GM19351 (cell line): Measurements from ENCODE around the gene SLC39A7.

ENCODE experiments used
- ATAC-seq: cut with Tn5 transposase; IDR thresholded peaks from one replicate; pipeline ENCODE4 v1.9.1; 2021; ENCODE audit warnings: mild to moderate bottlenecking, moderate library complexity; ENCODE audit not compliant: unreplicated experiment

SLC39A7 gene

DNA sequence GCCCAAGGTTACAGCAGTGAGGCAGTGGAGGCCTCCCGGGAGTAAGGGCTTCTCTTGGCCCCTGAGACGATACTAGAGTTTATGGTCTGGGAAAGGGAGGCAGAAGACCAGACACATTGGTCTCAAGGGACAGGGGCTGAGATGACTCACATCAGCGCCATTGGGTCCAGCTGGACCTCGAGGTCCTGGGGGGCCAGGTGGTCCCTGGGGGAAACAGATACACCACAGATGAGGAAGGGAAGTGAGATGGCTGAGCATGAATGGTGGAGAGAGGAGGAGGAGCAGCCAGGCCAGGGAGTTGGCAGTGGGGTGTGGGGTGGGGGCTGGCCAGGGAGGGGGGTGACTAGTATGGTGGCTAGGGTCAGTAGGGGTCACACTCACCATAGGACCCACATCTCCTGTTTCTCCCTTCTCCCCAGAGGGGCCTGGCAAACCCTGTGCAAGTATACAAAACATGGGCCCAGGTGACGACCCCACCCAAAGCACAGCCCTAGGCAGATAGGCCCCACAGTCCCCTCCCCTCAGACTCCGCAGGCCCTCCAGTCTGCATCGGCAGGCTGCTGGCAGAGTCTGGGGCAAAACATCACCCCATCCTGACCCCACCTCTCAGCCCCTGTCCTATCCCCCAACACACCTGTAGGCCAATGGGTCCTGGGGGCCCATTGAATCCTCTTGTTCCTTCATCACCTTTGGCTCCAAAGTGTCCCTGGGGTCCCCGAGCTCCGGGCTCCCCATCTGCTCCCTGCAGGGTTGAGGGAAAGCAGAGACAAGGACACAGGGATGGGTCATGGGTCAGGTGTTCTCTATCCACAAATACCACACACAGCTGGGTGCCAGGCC lies 30.3 kb upstream of the SLC39A7 start:
- no peak for ATAC-seq

DNA sequence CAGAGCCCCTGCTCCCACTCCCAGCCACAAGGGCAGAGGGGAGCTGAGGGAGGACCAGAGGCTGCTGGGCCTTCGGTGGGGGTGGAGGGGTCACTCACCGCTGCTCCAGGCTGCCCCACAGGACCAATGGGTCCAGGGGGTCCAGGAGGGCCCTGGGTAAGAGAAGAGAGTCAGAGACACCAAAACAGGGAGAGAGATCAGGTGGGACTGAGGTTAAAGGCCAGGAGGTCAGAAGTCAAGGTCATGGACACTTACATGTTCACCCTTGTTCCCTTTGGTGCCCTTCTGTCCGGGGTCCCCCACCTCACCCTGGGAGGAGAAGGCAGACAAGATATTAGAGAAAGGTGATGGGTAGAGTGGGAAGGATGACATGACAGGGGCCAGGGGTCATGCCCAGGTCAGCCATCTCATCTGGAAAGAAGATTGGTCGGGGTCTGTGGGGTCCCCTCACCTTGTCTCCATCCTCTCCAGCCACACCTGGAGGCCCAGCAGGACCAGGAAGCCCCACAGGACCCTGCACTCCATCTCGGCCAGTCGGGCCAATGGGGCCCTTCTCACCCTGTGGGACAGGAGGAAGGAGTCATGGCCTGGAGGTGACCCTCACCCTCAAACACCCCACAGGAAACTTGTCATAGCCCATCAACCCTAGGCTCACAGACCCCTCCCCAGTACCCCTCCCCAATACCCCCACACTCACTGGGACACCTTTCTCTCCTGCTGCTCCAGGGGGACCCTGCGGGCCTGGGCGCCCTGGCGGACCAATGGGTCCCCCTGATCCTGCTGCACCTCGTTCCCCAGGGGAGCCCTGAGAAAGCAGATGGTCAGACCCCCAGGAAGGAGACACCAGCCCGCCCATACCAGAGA lies 29.4 kb upstream of the SLC39A7 start:
- ATAC-seq: no peak

DNA sequence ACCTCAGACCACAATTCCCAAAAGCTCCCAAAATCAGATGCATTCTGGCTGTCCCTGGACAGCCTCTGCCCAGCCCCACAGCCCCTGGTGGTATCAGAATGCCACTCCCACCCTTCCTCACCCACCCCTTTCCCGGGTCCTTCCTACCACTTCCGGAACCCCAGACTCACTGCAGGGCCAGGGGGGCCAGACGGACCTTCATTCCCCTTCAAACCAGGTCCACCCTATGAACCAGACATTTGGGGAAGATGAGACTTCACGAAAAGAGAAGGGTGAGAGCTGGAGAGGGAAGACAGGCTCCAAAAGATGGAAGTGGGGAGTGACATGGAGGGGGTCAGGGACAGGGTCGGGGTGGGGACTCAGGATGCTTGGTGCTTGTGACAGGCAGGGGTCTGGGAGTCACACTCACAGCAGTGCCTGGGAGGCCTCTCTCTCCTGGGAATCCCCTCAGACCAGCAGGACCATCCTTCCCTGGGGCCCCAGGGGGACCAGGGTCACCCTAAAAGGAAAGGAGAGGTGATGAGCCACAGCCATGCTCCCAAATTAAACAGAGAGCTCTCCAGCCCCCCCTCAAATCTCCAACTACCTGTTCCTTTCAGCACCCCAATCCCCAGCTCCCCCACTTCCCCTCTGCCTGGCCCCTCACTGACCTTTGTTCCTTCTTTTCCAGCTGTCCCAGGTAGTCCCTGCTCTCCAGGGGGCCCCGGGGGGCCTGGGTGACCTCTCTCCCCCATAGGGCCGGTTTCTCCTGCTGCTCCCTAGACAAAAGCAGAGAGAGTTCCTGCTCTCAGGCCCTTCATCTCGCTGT lies 28.6 kb upstream of the SLC39A7 start:
- no peak for ATAC-seq

DNA sequence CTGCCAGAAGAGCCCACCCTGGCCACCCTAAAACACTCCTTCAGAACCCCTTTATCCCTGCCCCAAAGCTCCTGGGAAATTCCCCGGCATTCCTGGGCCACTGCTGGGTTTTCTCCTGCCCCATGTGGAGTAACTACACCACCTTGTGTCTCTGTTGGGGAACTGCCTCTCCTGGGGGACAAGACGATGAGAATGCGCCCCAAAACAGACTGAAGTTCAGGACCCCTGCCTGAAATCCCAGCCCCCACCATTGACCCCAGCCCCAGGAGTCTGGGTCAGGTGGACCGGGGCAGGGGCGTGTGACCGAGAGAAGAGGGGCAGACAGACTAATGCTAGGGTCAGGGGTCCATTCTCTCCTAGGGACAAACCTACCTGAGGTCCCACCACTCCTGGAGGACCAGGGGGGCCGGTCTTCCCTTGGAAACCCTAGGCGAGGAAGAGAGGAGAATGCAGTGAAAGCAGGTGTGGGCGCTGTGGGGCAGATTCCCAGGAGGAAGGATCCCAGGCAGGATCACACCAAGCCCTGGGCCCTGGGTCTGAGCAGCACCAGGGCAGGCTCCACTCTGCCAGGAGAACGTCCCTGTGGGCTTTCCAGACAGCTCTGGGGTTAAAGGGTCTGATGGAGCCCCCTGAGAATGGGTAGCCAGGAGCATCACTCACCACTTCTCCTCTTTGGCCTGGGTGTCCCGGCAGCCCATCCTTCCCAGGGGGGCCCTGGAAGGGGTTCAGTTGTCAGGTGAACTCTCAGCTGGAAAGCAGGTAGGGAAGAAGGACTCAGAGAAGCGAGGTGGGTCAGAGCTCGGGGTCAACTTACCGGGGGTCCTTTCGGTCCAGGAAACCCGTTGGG lies 27.8 kb upstream of the SLC39A7 start:
- ATAC-seq: no peak

DNA sequence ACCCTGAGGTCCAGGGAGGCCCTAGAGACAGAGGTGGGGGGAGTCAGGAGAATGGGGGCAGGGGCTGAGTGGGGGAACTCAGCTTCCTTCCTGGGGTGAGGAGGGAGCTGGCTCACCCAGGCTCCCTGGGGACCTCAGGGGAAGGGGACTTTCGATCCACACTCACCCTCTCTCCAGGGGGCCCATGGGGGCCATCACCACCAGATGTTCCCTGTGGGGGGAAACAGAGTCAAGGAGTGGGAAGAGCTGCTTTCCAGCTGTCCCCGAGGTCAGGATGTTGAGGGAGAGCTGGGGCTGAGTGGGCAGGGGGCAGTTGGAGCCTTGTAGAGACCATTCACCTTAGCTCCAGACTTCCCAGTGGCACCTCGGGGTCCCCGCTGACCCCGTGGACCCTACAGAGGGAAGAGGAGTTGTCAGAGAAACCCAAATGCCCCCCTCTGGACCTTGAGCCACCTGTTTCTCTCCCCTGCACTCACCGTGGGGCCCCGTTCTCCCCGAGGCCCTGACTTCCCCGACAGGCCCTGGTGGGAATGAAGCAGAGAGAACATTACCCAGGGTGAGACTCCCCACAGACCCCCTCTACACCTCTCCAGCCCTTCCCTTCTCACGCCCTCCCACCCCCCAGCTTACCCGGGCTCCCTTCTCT lies 27.0 kb upstream of the SLC39A7 start:
- no peak for ATAC-seq

DNA sequence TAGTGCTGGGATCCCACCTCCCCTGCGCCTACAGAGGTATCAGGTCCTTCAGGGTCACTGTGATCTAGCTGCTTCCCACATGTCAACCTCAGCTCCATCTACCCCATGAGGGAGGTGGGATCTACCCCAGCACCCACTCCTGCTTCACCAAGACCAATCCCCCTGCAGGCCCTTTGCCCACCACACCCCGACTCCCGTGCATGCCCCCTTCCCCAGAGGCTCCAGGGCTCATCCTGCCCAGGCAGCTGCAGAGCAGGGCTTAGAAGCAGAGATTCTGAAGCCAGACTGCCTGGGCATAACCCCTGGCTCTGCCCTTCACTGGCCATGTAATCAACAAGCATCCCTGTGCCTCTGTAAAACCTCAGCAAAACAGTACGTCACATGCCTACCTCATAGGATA lies 25.9 kb upstream of the SLC39A7 start:
- ATAC-seq: no peak

DNA sequence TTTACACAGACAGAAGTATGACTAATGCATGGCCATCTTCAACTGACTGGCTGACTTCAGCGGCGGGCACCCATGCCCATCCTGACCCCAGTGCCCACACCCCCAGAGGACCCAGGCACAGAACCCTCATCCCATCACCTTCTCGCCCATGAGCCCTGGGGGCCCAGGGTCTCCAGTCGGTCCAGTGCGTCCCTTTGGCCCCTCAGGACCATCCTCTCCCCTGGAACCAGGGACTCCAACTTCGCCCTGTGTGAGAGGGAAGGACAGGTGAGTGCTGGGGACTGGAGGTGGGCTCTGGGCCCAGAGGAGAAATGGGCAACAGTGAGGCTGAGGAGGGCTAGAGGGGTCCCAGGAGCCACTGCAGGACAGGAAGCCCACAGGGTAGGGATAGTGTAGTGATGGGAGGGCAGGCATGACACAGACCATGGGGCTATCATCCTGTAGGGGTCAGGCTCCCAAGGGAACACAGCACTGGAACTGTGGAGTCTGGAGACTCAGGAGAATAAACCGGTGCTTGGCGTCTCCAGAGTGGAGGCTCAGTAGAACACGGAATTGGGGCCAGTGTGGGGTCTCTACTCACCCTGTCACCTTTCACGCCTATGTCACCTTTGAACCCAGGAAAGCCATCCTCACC lies 25.1 kb upstream of the SLC39A7 start:
- ATAC-seq: no peak

DNA sequence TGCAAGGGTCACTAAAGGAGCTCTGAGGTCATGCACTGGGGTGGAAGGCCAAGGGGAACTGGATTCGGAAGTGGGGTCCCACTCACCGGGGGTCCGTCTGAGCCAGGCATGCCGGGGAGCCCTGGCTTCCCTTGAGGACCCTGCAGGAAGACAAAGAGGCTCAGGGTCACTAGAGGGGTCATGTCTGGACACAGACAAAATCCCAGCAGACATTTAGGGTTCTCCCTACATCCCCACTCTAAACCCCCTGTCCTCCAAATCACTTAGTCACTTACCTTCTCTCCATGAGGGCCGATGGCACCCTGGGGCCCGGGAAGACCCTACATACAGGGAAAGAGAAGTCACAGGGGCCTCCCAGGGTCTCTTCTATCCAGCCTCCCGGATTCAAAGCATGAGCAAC lies 23.8 kb upstream of the SLC39A7 start:
- ATAC-seq: no peak

DNA sequence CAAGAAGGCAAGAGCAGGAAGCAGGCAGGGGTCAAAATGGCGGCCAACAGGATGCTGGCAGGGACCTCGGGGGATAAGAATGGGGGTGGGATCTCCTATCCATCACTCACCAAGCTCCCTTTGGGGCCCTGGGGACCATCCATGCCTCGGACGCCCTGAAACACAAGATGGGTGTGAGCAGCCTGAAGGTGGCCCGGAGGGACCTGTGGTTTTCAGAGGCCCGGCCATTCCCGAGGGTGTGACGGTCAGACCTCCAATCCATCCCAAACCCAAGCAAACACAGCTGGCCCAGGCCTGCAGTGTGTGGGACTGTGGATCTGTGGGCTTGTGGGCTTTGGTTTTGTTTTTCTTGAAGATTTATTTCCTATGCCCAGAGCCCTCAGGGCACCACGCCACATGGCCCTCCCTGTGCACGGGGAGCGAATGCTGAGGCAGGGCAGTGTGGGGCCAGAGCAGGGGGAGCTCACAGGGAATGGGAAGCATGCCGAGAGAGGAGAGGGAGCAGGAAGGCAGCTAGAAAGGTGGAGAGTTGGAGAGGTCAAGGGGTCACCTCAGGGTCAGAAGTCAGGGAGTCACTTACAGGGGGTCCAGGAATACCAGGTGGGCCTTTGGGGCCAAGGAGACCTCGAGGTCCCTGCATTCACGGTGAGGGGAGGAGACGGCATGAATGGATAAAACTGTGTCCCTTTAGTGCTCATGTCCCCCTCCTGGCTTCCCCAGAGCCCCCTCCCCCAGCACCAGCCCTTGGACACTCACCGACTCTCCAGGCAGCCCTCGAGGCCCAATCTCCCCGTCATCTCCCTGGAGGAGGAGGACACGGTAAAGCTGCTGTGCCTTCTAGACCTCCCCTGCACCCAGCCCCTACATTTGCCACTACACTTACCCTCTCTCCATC lies 22.9 kb upstream of the SLC39A7 start:
- no peak for ATAC-seq

DNA sequence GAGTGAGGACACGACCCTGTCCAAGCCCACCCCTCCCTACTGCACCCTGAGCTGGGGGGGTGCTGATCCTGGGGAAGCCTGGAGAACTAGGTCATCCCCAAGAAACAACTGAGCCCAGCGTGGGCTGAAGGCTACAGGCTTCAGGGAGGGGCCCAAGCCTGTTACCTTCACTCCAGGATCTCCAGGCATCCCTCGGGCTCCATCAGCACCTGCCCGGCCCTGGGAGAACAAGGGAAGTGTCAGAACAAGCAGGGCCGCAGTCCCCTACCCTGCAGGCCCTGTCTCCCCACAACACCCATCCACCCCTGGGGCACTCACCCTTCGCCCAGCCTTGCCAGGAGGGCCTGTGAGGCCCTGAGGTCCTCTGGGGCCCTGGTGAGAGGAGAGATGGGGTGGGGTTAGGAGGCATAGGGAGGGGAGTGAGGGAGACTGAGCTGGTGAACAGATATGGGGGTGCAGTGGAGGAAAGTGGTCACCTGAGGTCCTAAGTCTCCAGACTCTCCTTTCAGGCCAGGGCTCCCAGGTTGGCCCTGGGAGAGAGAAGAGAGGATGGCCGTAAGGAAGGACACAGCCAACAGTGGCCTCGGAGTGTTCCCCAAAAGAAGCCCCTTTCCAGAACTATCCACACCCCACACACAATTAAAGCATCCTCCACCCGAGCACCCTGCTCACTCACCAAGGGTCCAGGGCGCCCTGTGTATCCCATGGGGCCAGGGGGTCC lies 21.8 kb upstream of the SLC39A7 start:
- ATAC-seq: no peak

DNA sequence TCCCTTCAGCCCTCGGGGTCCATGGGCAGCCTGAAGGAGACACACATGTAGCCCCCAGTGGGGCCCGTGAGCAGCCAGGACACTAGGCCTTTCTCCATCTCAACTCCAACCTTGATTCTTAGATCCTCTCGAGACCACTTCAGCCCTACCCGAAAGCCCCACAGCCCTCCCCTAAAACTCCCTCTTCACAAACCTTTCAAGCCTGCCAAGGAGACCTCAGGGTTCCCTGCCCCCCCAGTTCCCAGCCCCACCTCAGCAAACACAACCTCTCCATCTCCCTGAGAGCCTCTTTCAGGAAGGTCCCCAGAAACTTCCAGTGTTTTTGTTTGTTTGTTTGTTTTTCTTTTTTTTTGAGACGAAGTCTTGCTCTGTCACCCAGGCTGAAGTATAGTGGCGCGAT lies 19.5 kb upstream of the SLC39A7 start:
- no peak for ATAC-seq

DNA sequence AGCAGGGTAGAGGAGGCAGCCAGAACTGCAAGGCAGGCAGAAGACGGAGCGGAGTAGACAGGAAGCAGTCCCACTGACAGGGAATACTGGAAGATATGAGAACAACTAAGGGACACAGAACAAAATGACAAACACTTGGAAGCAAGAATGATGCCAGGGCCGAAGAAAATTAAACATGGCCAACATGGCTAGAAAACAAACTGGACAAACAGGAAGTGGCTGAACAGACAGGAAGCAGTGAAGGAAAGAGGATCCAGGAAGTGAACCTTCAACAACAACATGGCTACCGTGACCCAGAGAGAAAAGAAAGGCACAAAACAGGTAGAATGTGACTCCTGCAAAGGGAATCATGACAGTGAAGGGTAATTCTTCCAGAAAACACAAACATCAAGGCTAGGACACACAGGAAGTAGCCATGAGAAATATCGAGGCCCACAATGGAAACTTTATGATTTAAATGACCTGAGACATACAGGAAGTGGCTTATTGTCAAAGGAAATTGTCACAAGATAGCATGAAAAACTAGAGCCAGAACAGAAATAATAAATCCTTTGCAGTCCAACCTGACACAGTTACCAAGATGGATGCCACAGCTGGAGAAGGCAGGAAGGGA lies 17.5 kb upstream of the SLC39A7 start:
- no peak for ATAC-seq

DNA sequence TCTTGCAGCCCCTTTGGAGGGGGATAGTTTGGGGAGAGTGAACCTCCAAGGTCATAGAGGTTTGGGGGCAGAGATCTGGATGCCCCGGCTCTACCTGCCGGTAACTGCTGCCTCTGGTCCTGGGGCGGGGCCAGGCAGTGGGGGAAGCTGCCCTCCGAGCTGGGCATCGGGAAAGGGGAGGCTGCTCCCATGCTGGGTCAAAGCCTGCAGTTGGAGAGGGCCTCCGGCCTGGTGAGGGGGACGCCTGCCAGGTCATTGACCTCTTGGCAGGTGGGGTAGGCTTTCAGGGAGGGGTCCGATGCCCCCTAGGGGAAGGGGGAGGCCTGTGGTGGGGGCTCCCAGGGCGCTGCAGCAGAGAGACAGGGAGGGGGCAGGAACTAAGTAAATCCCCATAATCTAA lies 15.5 kb upstream of the SLC39A7 start:
- ATAC-seq: no peak

DNA sequence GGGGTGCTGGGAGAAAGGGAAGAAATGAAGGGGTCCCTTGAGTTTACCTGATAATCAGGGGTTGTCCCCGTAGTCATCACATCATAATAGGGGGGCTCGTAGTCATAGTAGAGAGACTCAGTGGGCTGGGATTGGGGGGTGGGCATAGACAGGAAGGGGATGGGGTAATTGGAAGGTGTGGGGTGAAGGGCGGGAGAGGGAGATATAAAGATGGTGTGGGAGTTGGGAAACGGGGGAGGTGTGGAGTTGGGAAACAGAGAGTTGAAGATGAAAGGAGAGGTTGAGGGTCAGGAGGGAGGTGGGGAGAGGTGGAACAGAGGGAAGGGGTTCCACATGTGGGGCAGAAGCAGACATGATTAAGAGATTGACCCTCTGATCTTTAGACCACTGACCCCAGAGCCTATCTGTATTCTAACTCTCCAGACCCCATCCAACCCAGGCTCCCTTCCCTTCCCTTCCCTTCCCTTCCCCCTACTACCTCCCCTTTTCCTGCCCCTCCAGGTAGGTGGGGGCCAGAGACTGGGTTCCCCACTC lies 14.9 kb upstream of the SLC39A7 start:
- no peak for ATAC-seq

DNA sequence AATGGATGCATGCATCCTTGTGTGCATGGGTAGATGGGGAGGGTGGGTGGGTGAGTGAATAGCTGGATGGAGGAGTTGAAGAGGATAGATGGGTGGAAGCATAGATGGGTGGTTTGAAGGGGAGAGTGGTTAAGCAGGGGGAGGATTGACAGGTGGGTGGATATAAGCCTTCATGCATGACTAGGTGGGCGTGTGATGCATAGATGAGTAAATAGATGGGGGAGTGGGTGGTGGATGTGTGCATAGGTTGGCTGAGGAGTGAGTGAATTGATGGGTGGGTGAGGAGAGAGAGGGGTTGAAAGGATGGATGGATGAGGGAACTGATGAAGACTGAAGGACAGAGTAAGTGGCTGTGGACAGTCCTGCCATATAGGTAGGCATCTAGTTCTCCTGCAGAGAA lies 12.9 kb upstream of the SLC39A7 start:
- ATAC-seq: no peak

DNA sequence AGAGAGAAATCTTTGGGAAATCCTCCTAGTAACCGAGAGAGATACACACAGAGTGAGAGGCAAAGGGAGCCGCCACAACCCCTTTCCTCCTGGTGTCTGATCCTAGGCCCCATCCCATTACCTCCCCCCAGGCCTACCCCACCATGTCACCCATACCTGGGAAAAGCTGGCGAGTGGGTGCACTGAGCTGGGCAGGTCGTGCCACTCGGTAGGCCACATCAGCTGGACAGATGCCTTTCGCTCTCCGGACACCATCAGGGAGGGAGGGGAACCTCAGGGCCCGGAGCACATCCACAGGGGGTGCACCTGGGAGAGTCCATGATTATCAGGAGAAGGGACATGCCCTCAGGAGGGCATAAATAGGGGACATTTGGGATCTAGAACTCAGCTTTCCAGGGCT lies 11.5 kb upstream of the SLC39A7 start:
- ATAC-seq: no peak
